ENCODE results near the gene DGKI.
A peak's percentile ranks its signal among the peaks of the same experiment; 100 is the strongest.

DGKI gene

GRCh38 chr7:137636376-137636775, 210.4 kb downstream of the DGKI start:
- no peak for DNase-seq

DNA sequence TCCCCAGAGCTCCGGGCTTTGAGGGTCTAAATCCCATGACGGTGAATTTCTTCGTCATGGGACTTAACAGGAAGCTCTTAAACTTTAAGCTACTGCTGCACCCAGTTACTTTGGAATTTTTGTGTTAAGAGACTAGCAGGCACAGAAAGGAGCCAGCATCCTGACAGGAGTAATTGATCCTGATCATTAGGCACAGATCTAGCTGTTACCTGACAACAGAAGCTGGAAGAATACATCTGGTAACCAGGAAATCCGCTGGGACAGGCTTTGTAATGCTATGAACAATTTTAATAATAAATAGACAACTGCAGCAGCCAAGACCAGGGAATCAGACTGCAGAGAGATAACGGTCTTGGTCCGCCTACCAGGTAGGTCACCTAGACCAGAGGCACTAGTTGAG, 210.9 kb downstream of the DGKI start:
- no peak for DNase-seq

GRCh38 chr7:137635132-137635531, 211.6 kb downstream of the DGKI start:
- DNase-seq = no peak

GRCh38 chr7:137634356-137634755, 212.4 kb downstream of the DGKI start:
- no peak for DNase-seq

GRCh38 chr7:137633133-137633532, 213.6 kb downstream of the DGKI start:
- DNase-seq = no peak

DNA sequence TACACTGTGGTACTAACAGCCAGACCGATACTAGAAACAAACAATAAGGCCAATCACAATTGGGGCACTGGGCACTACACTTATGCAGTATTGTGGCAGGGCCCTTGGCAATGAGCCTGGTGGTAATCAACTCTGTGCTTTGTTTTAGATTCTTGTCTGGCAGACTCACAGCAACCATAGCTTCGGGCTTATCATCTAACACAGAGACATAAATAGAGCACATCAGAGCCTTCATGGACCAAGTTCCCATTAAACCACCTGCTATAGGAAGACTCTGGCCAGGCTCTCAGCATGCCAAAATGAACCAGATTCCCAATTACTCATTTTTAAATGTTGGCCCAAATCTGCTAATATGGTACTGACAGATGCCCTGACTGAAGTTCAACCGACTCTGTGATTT, 218.6 kb downstream of the DGKI start:
- DNase-seq = no peak

DNA sequence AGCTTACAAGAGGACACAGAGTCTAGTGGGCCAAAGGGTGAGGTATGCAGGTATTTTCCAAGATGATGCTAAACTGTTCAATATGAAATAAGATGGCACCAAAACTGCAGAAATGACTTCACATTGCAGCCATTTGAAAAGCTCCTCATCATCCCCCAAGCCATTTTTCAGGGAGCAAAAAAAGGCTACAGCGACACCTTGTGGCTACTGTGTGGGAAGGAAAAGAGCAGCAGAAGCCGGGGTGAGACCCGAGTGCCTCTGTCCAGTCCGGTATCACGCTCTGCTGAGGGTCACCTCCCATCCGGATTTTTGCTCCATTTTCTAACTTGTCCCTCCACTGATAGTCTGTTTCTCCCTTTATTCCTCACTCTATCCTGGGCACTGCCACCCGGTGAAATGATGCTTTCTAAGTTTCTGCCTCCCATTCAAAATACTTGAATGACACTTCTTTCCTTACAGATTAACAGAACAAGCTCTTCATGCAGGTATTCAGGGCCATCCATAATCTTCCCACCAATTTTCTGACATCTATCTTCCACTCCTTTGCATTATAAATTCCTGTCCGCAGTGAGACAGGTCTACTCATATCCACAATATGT, 220.2 kb downstream of the DGKI start:
- no peak for DNase-seq

GRCh38 chr7:137625197-137625596, 221.6 kb downstream of the DGKI start:
- no peak for DNase-seq

DNA sequence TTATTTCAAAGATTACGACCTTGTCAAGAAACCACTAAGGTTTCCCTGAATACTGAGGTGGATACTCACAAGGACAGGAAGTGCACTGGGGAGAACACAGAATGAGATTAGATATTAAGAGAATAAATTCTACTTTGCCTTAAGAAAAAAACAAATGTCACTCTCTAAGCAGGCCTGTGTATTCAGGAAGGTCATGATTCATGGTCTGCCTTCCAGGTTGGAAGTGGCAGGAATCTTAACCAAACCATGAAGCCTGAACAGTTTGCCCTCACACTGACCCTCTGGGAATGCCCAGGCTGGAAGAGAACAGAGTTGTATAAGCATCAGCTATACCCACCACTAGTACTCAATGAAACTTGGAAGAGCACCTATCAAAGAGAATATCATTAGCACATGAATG, 227.6 kb downstream of the DGKI start:
- DNase-seq = no peak

- DNase-seq = no peak
These were observed 228.0 kb downstream of the DGKI start for GRCh38 chr7:137618748-137619147.

- no peak for DNase-seq
These were observed 233.7 kb downstream of the DGKI start for GRCh38 chr7:137613006-137613525.

GRCh38 chr7:137611606-137612005, 235.2 kb downstream of the DGKI start:
- no peak for DNase-seq

GRCh38 chr7:137609500-137609899, 237.3 kb downstream of the DGKI start:
- DNase-seq = no peak

DNA sequence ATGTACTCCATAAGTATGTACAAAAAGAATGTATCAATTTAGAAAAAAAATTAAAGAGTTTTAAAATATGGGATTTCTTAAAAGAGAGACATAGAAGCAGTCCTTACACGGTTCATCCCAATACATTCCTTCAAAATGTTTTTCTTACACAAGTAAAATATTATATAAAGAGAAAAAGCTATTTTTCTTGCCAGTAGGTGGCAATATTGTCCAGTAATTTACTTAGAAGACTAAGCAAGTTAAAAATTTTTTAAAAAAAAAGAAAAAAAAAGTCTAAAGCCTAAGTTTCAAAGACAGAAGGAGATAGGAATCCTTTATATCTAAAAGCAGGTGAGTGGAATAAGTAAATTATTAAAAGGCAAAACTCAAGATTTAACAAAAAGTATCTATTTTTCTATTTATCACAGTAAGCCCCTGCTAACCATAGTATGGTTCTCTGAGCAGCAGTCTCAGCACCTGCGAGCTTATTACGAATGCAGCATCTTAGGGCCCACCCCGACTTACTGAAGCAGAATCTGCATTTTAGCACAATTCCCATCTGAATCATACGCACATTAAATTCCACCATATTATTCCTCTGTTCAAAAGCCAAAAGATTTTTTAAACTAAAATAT, 240.6 kb downstream of the DGKI start:
- peak; percentile 10 for DNase-seq

DNA sequence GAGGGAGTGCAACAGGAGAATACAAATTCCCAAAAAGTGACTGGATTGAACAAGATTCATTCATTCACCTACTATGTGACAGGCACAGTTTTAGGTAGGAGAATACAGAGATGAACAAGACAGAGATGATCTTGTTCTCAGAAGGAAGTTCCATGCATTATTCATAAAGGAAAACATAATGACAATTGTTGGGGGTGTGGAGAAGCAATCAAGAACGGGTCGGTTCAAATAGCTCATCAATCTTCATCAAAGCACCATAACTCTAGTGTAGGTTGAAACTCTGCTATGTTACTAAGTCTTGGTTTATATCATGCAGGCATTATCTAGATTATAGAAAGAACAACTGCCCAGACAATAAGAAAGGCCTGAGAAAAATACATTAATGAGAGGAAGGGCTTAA, 243.7 kb downstream of the DGKI start:
- DNase-seq = no peak

DNA sequence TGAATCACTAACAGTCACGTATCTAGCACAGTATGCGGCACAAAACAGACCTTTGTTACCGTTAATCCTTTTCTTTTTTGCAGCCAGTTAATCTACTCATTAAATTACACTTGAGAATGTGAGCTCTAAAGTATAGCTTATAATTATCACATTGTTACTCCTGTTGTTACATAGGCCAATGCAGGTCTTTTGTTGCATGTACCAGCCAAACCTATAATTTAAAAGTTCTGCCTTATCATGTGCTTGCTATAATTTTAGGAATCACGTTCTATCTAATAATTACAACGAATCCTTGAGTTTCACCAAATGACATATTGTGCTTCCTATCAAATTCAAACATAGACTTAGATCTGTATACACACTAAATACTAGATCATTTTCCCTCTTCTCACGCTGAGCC, 245.1 kb downstream of the DGKI start:
- no peak for DNase-seq

GRCh38 chr7:137597856-137598255, 248.9 kb downstream of the DGKI start:
- no peak for DNase-seq

GRCh38 chr7:137593115-137593711, 253.6 kb downstream of the DGKI start:
- no peak for DNase-seq

GRCh38 chr7:137592232-137592896, 254.4 kb downstream of the DGKI start:
- no peak for DNase-seq

DNA sequence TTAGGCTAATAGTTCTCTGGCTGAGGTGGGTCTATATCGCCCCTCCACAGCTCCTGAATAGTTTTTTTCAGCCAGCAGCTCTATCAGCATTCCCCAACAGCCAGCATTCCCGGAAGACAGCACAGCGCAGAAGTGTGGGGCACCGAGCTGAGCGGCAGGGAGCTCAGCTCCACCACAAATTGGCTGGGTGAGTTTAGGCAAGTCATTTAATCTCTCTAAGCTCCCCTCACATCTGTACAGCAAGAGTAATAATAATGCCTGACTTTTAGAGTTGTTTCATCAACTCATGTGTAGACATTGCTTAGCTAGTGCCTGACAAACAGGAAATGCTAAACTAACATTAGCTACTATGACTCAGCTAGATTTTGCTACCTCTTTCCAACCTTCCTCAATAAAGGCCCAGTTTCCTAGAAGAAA, 255.3 kb downstream of the DGKI start:
- no peak for DNase-seq

DNA sequence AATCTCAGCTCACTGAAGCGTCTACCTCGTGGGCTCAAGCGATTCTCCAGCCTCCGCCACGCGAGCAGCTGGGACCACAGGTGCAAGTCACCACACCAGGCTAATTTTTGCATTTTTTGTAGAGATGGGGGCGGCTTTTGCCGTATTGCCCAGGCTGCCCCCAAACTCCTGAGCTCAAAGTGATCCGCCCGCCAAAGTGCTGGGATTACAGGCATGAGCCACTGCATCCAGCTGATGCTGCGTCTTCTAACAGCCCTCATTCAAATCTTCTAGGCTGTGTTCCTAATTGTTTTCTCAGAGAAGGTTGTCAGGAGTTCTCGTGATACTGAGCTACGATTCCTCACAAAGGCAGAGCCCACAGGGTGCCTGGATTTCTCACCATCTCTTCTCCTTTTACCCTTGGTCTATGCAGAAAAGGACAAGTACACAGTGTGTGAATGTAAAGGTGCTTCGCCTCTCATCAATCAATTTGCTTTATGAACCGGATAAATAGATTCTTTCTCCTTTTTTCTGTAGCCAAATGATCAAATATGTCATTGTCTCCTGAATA, 255.9 kb downstream of the DGKI start:
- no peak for DNase-seq

DNA sequence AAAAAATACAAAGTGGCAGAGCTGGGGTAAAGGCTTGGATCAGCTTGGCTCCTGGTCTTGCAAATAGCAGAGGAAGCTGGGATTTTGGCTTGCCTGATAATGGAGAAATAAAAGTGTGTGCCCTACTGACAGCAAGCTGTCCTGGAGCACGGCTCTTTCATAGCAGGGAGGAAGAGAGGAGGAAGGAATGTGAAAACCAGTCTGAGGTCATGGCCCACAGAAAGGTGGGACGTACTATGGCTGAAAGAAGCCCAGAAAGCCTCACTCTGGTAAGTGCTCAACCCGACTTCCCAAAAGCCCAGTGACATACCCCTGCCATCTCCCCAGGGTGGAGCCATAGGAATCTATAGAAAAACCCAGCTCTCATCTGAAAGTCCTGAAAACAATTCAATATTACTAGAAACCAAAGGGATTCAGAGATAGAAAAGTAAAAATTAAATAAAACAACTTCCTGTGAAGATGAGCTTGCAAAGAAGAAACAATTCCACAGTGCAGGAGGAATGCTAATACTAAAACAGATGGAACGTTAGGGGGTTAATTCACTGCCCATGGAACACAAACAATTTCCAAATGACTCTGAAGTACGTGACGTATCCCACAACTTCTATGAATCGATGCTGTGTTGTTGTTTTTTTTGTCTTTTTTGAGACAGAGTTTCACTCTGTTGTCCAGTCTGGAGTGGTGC, 256.6 kb downstream of the DGKI start:
- no peak for DNase-seq

- DNase-seq = no peak
These were observed 259.4 kb downstream of the DGKI start for GRCh38 chr7:137587326-137587725.

Measured in CD4-positive, alpha-beta T cell treated with Interleukin-10 for 1 hour (primary cell).